Activated gamma-delta T cell (primary cell): Measurements from ENCODE around the gene ANKH.

Experiments
- DNase-seq: peaks from one replicate; lab custom pipeline; 2025; lab: John Stamatoyannopoulos, UW

Gene ANKH

GRCh38 chr5:14790220-14790619 is 81.4 kb downstream of the ANKH start:
- no peak for DNase-seq

GRCh38 chr5:14787801-14788579 is 83.6 kb downstream of the ANKH start:
- no peak for DNase-seq

GRCh38 chr5:14783691-14784090 is 87.9 kb downstream of the ANKH start:
- DNase-seq: no peak

- no peak for DNase-seq
Observed at GRCh38 chr5:14782591-14782990, 89.0 kb downstream of the ANKH start.

GRCh38 chr5:14781106-14781505 is 90.5 kb downstream of the ANKH start:
- no peak for DNase-seq

GRCh38 chr5:14779975-14780374 is 91.6 kb downstream of the ANKH start:
- no peak for DNase-seq

- DNase-seq: no peak
Observed at GRCh38 chr5:14778792-14779070, 92.8 kb downstream of the ANKH start.

- no peak for DNase-seq
Observed at GRCh38 chr5:14777932-14778791, 93.4 kb downstream of the ANKH start.

GRCh38 chr5:14777187-14777586 is 94.4 kb downstream of the ANKH start:
- no peak for DNase-seq

- no peak for DNase-seq
Observed at GRCh38 chr5:14776602-14777001, 95.0 kb downstream of the ANKH start.

- DNase-seq: no peak
Observed at GRCh38 chr5:14775857-14776256, 95.7 kb downstream of the ANKH start.

GRCh38 chr5:14773588-14773987 is 98.0 kb downstream of the ANKH start:
- DNase-seq: no peak

GRCh38 chr5:14771972-14772371 is 99.6 kb downstream of the ANKH start:
- DNase-seq: no peak

- DNase-seq: no peak
Observed at GRCh38 chr5:14771189-14771588, 100.4 kb downstream of the ANKH start.

GRCh38 chr5:14768508-14769365 is 102.8 kb downstream of the ANKH start:
- DNase-seq: no peak

GRCh38 chr5:14767735-14768507 is 103.7 kb downstream of the ANKH start:
- DNase-seq: no peak

- DNase-seq: no peak
Observed at GRCh38 chr5:14767053-14767452, 104.5 kb downstream of the ANKH start.

- DNase-seq: no peak
Observed at GRCh38 chr5:14766584-14766983, 105.0 kb downstream of the ANKH start.

GRCh38 chr5:14765587-14765986 is 106.0 kb downstream of the ANKH start:
- no peak for DNase-seq

GRCh38 chr5:14762549-14763216 is 108.9 kb downstream of the ANKH start:
- no peak for DNase-seq

GRCh38 chr5:14760548-14761002 is 111.0 kb downstream of the ANKH start:
- DNase-seq: no peak
